HG02840 (cell line): ENCODE data around the gene BPHL.
"Not testable (repeated sequence)": the region's sequence is repeated elsewhere in the genome, so short reads cannot be mapped to it uniquely, and the experiment has no call there.

ENCODE experiments used
- ATAC-seq: cut with Tn5 transposase; IDR thresholded peaks from one replicate; pipeline ENCODE4 v1.9.1; 2021; ENCODE audit warnings: mild to moderate bottlenecking, moderate library complexity, moderate number of reproducible peaks; ENCODE audit not compliant: unreplicated experiment, low FRiP score

BPHL gene

DNA sequence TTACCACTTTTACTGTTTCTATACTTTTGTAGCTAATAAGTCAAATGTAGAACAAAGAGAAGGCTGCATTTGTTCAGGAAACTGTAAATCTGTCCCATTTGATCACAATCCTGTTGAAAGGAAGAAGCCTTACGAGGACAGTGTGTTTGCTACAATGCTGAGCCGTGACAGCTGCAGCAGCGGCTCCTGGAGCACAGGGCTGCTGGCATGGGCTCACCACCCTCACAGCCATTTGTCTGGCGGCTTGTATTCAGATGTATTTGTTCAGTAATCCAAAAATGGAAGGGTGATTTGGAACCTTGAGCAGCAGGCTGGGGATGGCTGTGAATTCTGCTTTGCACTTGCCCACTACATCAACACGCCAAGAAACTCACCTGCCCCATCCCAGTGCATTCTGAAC, 33.2 kb downstream of the BPHL start:
- no peak for ATAC-seq

DNA sequence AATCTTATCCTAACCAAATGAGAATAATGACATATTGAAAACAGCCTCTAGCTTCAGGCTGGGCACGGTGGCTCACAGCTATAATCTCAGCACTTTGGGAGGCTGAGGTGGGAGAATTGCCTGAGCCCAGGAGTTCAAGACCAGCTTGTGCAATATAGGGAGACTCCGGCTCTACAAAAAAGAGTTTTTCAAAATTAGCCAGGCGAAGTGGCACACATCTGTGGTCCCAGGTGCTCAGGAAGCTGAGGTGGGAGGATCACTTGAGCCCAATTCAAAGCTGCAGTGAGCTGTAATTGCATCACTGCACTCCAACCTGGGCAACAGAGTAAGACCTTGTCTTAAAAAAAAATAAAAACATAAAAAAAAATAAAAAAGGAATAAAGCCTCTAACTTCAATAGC, 34.2 kb downstream of the BPHL start:
- no peak for ATAC-seq

DNA sequence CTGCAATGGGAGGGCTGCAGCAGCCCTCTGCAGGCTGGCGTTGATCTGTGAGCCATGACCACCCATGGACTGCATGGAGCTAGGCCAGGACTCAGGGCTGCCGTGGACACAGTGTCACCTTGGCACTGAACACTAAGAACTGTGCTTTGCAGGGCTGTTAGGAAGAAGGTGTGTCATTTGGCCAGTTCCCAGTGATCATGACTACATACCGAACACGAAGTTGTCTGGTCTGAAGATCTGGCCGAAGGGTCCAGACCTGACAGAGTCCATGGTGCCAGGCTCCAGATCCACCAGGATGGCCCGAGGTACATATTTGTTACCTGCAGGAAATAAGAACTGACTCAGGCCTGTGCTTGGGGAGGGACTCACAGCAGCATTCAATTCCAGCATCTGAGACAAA, 36.9 kb downstream of the BPHL start:
- ATAC-seq = not testable (repeated sequence)

DNA sequence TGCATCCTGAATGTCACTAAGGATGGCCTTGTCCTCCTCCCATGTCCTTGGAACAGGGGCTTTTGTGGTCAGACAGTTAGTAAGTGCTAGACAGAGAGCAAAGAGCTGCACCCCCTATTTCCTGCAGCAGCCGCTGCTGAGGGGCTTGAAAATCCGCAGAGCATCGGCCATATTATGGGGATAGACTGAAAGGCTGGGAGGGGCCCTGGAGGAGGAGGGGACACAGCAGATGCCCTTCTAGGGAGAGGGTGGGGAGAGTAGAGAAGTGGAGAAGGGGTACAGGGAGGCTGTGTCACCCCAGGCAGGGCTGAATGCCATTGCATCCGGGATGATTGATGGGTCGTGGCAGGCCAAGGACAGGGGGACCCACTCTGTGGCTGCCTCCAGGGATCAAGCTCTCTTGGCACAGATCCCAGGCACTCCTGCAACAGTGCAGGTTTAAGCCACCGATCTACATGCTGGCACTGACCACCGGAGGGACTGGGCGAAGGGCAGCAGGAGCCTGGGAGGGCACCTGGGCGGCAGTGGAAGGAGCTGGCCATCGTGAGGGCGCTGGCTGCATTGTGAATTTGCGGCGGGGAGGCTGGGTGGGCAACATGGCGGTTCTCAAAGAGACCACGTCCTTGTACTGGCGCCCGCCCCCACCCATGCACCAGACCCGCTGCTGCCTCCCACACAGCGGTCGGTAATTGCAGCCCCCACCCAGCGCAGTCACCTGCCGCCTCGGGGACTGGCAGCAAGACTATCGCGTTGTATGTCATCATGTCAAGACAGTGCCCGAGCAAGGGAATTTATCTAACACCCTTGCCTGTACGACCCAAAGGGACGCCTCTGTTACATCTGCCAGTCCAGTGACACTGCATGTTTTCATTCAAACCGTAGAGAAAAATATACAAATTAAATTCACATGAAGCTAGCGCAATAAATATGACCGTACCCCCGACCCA, 37.9 kb downstream of the BPHL start:
- ATAC-seq = not testable (repeated sequence)

DNA sequence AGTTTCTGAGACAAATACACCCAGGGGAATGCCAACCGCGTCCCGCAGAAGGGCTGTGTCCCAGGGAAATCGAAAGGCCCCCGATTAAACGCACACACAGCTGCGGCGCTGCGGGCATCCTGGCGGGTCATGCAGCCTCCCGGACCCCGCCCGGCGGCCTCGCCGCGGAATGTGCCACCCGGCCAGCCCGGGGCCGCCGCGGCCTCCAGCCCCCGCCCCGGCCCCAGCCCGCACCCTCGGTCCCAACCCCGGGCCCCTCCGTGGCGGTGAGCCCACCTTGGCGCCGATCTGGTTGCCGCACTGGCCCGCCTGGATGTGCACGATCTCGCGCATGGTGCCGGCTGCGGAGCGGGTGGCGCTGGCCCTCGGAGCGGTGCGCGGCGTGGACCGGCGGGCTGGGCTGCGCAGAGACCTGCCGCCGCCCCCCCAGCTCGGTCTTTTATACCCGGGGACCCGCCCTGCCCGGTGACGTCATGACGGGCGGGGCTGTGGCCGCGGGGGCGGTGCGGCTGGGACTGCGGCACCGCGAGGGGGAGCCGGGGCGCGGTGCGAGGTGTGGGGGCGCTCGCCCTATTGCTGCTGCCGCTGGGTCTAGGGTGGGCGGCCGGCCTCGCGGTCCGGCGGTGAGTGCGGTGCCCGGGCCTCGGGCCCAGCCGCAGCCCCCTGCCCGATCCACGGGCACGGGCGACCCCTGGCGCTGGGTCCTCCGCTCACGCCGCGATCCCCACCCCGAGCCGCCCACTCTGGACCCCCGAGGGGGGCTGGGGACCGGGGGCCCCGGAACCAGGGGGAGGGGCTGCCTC, 38.8 kb downstream of the BPHL start, which contains the start of gene TUBB2A:
Gene TUBB2A, minus strand, starts transcription at position 414 of the 803 bp plus-strand sequence. Its CDS starts 81 bp downstream, at position 333.
- ATAC-seq = peak; percentile 71

DNA sequence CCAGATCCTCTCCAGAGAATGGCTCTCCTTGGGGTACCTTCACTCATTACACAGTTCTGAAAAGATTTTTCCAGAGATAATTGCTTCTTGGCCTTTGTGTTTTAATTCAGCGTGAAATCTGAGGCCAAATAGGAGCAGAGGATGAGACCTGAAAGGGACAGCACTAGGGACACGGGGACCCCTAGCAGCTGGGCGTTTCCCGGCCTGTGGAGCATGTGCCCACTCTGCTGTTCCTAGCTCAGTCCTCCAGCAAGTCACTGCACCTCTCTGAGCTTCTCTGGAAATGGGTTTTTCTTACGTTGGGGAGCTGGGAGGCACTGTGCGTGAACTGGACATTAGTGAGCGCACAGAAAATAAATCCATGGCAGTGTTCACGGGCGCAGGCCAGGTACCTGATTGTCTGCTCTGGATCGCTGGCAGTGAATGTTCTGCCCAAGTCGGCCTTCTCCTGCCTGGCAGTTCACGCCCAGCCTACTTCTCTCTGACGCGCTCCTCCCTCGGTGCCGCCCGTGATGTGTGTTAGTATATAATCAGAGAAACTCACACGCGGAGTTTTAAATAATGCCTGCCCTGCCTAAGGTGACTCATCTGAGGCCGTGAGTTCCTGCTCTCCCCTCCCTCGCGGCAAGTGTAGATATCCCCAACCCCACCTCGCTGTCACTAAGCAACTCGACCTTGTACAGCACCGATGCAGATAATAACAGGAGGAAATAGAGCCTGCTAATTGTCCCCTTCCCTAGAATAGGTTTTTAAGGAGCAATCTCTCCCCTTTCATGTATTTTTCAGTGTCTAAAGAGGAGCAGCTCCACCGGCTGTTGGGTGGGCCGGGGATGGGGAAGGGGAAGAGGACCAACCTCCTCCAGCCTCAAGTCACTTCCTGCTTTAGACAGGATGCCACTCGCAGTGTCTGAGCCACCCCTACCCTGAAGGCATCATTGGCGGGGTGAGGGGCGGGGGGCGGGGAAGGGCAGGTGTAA, 41.6 kb downstream of the BPHL start:
- no peak for ATAC-seq

DNA sequence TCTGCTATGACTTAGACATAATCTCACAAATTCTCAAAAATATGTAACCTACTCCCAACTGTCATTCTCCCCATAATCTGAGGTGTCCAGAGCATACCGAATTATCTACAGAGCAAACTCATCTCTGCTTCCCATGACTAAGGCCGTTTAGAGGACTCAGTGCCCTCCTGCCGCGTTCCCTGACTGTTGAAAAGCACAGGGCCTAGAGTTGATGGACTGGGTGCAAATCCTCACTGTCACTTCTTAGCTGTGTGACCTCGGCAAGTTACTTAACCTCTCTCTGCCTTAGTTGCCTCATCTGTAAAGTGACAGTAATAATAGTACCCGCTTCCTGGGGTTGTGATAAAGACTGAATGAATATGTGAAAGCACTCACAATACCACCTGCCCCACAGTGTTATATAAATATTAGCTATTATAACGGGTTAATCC, 43.6 kb downstream of the BPHL start:
- no peak for ATAC-seq

DNA sequence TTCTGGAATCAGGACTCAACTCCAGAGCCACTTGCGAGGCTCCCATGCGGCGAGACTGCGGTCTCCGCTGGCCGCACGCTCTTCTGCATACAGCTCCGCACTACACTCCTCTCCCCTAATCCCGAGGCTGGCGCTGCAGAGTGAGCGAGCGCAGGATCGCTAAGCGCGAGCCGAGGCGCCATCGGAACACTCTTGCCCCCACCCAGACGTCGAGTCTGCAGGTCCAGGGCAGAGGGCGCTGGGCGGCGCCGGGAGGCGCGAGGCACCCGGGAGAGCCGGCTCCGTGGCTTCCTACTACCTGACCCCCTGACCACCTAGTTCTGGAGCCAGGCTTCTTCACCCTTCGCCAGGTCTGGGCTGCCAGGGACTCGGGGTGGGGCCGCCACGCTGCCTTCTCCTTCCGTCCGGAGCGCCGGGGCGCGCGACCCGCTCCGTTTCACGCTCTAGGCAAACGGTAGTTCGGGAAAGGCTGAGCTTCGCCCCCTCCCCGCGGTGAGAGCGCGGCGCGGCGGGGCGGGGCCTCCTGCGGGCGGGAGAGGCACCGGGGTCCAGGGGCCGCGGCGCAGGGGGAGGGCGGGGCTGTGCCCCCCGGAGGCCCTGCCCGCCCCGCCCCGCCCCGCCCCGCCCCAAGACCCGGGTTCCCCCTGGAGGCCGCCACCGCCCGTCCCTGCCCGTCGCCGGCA, 44.2 kb downstream of the BPHL start:
- peak; percentile 50 for ATAC-seq

DNA sequence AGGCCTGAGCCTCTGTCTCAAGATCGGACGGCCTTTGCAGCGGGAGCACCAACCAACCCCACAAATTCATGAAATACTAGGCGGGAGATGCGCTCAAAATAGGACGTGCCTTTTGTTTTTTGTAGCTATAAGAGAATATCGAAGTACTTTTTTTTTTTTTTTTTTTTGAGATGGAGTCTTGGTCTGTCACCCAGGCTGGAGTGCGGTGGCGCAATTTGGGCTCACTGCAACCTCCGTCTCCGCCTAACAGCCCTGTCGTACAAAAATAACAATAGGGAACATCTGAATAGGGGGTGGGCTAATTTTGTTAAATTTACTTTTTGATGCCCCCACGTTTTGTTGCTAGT, 44.7 kb downstream of the BPHL start:
- ATAC-seq = no peak

DNA sequence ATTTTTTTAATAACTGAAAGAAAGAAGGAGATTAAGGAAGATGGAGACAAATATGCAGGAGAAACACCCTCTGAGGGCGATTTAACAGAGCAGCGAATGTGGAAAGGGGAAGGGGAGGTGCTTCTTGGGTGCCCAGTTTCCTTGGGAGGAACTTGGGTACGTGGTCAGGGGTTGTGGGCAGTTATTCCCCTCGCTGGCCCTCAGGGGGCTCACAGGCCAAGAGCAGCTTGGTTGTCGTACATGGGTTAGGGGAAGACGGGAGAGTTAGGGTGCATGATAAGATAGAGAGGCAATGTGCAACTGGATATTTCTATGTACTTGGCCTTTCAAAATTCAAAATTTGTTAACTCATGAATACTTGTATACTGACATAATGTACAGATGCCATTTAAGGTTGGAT, 45.9 kb downstream of the BPHL start:
- no peak for ATAC-seq

DNA sequence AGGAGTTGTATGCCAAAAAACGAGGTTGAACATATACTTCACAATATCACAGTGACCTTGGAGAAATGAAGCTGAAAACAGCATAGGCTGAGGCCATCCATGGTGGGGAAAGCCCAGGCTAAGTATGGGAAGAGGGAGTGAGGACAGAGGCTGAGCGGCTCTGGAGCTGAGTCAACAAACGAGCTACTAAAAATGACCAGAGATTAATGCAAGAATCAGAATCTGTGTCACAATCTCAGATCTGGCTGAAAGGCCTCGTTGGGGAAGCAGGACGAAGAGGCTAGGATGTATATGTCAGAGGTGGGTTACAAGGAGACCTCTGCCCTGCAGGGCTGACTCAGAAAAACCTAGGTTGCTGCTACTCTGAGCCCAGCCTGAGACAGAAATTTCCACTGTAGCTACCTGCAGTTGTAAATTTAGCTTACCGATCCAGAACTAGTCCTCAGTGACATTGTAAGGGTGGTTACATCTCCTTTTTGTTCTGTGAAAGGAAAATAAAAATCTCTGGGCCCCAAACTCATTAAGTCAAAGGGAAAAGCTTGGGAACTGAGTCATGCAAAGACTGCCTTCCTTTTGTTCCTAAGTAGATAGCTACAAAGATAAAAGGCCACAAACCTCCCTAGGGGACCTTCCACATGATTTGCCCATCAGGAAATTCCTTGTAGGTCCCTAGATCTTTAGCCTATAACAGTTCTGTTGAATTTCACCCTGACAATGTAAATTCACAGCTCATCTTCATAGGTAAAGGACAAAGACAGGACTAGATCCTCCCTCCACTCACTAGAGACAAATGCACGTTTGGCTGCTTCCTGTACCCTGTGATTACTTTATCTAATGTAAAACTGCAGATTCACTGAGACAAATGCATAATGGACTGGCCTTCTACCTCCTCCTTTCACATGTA, 47.4 kb downstream of the BPHL start:
- ATAC-seq = no peak

DNA sequence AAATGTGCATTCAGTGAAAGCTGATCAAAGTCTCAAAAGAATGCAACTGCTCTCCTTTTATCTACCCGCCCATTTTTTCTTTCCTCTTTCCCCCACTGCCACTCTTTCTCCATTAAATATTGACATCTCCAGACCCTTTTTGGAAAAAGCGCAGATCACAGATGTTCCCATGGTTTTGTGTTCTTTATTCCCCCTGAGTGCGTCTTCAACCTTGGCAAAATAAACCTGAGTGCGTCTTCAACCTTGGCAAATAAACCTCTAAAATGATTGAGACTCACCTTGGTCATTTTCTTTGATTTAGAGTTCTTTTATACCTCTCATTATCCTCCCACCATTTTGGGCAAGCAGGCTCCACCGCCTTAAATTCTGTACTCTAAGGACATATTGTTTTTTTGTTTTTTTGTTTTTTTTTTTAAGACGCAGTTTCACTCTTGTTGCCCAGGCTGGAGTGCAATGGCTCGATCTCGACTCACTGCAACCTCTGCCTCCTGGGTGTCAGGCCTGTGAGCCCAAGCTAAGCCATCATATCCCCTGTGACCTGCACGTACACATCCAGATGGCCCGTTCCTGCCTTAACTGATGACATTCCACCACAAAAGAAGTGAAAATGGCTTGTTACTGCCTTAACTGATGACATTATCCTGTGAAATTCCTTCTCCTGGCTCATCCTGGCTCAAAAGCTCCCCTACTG, 48.2 kb downstream of the BPHL start:
- ATAC-seq = not testable (repeated sequence)

DNA sequence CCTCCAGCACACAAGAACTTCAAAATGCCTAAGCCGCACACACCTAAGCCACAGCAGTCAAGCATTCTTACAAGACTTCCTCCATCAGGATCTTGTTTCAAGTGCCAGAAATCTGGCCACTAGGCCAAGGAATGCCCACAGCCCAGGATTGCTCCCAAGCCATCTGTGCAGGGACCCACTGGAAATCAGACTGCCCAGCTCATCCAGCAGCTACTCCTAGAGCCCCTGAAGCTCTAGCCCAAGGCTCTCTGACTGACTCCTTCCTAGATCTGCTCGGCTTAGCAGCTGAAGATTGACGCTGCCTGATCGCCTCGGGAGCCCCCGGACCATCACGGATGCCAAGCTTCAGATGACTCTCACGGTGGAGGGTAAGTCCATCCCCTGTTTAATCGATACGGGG, 49.5 kb downstream of the BPHL start:
- not testable (repeated sequence) for ATAC-seq

DNA sequence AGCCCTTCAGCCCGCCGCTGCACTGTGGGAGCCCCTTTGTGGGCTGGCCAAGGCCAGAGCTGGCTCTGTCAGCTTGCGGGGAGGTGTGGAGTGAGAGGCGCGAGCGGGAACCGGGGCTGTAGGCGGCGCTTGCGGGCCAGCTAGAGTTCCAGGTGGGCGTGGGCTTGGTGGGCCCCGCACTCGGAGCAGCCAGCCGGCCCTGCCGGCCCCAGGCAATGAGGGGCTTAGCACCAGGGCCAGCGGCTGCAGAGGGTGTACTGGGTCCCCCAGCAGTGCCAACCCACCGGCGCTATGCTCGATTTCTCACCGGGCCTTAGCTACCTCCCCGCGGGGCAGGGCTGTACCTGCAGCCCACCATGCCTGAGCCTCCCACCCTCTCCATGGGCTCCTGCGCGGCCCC, 52.2 kb downstream of the BPHL start:
- not testable (repeated sequence) for ATAC-seq

DNA sequence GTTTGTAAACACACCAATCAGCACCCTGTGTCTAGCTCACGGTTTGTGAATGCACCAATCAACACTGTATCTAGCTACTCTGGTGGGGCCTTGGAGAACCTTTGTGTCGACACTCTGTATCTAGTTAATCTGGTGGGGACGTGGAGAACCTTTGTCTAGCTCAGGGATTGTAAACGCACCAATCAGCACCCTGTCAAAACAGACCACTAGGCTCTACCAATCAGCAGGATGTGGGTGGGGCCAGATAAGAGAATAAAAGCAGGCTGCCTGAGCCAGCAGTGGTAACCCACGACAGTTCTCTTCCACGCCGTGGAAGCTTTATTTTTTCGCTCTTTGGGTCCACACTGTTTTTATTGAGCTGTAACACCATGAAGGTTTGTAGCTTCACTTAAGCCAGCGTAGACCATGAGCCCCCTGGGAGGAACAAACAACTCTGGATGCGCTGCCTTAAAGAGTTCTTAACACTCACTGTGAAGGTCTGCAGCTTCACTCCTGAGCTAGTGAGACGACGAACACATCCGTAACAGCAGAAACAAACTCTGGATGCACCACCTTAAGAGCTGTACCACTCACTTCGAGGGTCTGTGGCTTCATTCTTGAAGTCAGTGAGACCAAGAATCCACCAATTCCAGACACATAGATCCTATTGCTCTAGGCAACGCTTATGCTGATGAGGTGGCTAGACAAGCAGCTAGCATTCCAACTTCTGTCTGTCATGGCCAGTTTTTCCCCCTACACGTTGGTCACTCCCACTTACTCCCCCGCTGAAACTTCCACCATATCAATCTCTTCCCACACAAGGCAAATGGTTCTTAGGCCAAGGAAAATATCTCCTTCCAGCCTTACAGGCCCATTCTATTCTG, 53.0 kb downstream of the BPHL start:
- not testable (repeated sequence) for ATAC-seq

DNA sequence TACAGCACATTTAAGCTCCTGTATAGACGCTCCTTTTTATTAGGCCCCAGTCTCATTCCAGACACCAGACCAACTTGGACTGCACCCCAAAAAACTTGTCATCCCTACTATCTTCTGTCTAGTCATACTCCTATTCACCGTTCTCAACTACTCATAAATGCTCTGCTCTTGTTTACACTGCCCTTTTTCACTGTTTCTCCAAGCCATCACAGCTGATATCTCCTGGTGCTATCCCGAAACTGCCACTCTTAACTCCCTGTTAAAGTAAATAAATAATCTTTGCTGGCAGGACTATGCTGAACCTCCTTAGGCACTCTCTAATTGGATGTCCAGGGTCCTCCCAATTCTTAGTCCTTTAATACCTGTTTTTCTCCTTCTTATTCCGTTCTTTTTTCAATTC, 54.3 kb downstream of the BPHL start:
- ATAC-seq = not testable (repeated sequence)

DNA sequence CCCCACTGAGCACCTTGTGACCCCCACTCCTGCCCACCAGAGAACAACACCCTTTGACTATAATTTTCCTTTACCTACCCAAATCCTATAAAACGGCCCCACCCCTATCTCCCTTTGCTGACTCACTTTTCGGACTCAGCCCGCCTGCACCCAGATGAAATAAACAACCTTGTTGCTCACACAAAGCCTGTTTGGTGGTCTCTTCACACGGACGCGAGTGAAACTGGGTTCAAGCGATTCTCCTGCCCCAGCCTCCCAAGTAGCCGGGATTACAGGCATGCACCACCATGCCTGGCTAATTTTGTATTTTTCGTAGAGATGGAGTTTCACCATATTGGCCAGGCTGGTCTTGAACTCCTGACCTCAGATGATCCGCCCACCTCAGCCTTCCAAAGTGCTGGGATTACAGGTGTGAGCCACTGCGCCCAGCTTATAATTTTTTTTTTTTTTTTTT, 55.2 kb downstream of the BPHL start:
- not testable (repeated sequence) for ATAC-seq
